GM20431 (cell line): ENCODE data around the gene IQCM.
"Not testable (repeated sequence)": the region's sequence is repeated elsewhere in the genome, so short reads cannot be mapped to it uniquely, and the experiment has no call there.

ENCODE experiments used
- in situ Hi-C: fragments of 300-500 bp; cut with MseI, MboI; formaldehyde crosslinking; loops from one replicate; pipeline ENCODE4 v1.15.0; 2020; ENCODE audit warnings: low sequenced_read_pairs; ENCODE audit not compliant: unreplicated experiment

IQCM gene

DNA sequence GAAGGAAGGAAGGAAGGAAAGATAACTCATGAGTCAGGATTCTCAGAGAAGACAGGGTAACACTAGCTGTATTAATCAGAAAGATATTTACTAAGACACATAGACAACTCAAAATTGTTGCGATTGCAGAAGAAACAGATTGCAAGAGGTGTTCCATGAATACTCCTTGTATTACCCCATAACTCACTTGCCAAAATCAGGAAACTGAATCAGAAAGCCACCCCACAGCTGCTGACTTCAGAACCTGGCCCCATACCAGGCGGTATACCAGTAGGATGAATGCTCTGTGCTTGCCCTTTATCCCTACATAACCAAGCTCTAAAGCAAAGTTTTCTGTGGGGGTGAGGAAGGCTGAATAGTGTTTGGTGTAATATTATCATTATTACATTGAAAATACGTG is 468.5 kb downstream of the IQCM start:
- in situ Hi-C loops, result no loop called here

DNA sequence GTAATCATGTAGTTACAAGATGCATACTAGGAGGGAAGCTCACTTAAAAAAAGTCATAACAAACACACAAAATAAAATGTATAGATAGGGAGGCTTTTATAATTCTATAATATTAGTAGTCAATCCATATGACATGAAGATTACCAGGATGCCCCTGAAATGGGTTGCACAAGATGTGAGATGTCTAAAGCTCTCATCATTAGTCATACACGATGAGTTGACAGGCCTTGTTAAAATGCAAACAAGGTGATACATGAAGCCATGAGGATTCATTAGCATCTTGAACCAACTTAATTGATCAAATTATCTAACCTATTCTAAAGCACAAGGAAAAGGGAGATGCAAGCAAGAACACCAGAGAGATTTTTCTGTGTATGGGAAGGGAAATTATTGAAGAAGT is 470.2 kb downstream of the IQCM start:
- in situ Hi-C loops, result no loop called here

DNA sequence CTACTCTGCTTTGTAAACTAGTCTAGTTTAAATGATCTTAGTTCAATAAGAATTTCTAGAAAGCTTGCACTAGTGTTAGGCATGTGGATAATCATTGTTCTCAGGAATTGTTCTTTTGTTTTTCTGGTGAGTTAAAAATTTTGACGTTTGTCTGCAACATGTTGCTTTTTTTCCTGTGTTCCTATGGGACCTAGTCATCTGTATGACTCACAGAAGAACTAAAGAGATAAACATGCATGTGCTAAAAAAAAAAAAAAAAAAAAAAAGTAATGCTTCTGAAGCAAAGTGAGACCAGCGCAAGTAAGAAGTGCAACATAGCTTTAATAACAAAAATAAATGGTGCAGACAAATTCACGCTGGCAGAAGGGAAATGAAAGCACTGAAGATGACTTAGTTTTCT is 471.2 kb downstream of the IQCM start:
- in situ Hi-C loops, result no loop called here

DNA sequence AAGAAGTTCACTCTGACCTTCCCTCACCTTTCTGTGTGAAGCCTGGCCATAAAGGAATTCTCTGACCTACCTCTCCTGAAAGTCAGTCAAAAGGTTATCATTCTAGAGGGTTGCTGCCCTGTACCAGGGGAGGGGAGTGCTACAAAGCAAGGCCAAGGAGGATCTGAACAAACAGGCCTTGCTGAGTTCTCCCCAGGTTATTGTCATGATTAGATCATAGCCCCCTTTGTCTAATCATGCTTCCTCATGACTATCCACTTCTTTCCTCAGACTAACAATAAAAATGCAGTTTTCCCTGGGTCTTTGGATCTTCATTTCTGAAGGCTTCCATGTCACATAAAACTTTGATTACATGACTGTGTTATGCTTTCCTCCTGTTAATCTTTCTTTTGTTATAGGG is 472.0 kb downstream of the IQCM start:
- in situ Hi-C loops, result no loop called here

DNA sequence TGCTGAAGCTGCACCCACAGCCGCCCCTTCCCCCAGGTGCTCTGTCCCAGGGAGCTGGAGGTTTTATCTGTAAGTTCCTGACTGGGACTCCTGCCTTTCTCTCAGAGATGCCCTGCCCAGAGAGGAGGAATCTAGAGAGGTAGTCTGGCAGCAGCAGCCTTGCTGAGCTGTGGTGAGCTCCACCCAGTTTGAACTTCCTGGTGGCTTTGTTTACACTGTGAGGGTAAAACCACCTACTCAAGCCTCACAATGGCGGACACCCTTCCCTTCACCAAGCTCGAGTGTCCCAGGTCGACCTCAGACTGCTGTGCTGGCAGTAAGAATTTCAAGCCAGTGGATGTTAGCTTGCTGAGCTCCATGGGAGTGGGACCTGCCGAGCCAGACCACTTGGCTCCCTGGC is 474.5 kb downstream of the IQCM start:
- in situ Hi-C loops, result not testable (repeated sequence)

DNA sequence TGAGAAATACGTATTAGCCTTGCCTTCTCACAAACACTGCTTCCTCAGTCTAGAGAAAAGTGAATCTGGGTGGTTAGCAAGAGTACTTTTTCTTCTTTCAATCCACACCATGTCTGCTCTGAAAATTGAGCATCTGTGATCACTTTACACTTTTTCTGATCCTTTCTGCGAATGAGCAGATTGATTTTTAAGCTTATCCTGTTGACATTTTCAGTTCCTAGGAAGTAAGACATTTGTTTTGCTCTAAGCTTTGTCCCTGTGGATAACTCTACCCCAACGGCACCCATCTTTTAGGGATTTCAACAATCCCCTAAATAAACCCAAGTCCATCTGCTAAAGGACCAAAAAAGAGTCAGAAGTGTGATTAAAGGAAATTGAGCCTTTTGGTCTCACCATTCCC is 487.5 kb downstream of the IQCM start:
- in situ Hi-C loops, result no loop called here

DNA sequence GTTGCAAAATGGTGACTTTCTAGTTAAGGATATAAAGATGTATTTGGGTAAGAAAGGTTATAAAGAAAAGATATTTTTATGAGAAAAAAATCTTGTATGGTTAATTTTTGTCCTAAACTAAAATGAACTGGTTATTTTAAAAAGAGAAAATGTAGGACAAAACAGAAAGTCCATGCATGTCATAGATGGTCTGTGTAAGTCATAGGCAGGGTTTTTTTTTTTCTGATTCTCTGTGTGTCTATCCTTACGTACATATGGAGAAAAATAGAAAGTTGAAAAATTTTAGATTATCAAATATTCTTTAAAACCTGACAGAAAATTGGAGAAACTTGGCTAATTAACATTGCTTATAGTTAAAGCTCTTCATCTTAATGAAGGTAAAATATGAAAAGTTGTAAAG is 493.4 kb downstream of the IQCM start:
- in situ Hi-C loops, result no loop called here

DNA sequence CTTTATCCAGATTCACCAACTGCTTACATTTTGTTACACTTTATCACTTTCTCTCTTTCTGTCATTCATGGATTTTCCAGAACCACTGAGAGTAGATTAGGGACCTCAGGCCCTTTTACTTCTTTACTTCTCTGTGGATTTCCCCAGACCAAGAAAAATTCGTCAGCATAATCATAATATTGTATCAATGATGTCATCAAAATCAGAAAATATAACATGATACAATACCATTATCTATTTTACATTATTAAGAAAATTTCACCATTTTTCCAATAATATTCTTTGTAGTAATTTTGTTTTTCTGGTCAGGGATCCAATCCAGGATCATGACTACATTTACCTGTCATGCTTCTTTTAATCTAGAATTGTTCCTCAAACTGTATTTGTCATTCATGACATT is 494.2 kb downstream of the IQCM start:
- in situ Hi-C loops, result no loop called here

DNA sequence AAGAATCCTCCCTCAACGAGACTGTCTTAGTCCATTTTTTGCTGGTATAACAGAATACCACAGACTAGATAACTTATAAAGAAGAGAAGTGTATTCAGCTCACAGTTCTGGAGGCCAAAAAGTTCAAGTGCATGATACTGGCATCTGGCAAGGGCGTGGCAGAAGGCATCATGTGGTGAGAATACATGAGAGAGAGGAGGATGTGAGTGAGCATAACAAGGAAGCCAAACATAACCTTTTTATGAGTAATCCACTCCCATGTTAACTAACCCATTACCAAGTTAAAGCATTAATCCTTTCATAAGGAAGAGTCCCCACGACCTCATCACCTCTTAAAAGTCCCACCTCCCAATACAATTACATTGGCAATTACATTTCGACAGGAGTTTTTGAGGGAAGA is 504.6 kb downstream of the IQCM start:
- in situ Hi-C loops, result no loop called here

DNA sequence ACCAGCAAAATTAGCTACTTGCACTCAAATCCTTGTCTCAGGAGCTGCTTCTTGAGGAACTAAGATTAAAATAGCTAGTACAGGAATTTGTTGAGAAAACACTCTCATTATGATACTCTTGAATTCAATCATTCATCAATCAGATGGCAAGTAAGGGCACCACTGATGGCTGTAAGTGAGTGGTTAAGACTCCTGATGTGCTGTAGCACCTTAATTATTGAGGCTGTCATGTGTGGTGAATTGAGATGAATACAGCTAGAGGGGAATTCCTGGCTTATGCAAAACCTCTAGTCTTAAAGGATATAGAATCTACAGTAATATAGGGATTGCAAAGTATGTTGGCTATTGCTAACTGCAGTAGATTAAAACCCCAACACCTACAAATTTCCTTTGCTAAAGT is 509.1 kb downstream of the IQCM start:
- in situ Hi-C loops, result no loop called here
